ENCODE data around the gene OLFM1.

- TF ChIP-seq ZNF274 (IDR thresholded peaks at IDR 0.05; ENCODE audit: low read depth, low read length) (no peak), YY1 (IDR thresholded peaks at IDR 0.05; ENCODE audit: insufficient read depth, insufficient read length) (no peak), SUZ12 (IDR thresholded peaks at IDR 0.05; ENCODE audit: extremely low read depth, insufficient read depth, insufficient read length) (no peak)
Observed at GRCh38 chr9:135074354-135075233, 12.9 kb upstream of the OLFM1 start.

Data from NT2/D1 (cell line).